Measurements from ENCODE around the gene KMT2B.

KMT2B gene

GRCh38 chr19:35781650-35782049 lies 63.8 kb downstream of the KMT2B start:
- DNase-seq = no peak

- DNase-seq = no peak
These were observed 64.8 kb downstream of the KMT2B start for GRCh38 chr19:35782589-35782988.

DNA sequence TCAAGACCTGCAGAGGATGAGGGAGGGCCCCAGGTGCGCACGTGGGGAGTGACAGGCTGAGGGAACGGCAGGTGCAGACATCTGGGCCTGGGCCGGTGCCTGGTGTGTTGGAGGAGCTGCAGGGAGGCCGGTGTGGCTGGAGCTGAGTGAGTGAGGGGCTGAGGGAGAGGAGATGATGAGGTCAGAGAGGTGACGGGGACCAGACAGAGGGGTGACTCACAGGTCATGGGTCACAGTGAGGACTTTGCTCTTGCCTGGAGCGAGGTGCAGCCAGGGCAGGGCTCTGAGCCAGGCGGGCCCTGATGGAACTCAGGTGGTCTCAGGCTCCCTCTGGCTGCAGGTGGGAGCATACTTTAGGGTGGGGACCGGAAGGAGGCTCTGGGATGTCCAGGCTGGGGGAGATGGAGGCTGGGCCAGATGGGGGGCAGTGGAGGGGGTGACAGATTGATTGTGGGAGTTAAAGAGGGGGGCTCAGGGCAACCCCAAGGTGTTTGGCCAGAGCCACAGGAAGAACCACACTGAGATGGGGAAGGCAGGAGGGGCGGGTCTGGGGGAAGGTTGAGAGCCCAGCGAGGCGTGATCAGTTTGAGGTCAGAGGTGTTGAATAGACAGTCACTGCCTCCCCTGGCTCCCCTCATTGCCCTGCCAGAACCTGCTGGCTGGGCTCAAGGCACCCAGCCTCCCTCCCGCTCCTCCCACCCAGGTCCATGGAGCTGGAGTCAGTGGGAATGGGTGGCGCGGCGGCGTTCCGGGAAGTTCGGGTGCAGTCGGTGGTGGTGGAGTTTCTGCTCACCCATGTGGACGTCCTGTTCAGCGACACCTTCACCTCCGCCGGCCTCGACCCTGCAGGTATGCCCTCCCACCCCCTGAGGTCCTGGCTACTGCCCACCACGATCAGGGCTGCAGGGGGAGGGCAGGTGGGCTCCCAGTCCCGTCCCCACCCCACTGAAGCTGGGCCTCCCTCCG lies 65.9 kb downstream of the KMT2B start:
- DNase-seq = no peak

DNA sequence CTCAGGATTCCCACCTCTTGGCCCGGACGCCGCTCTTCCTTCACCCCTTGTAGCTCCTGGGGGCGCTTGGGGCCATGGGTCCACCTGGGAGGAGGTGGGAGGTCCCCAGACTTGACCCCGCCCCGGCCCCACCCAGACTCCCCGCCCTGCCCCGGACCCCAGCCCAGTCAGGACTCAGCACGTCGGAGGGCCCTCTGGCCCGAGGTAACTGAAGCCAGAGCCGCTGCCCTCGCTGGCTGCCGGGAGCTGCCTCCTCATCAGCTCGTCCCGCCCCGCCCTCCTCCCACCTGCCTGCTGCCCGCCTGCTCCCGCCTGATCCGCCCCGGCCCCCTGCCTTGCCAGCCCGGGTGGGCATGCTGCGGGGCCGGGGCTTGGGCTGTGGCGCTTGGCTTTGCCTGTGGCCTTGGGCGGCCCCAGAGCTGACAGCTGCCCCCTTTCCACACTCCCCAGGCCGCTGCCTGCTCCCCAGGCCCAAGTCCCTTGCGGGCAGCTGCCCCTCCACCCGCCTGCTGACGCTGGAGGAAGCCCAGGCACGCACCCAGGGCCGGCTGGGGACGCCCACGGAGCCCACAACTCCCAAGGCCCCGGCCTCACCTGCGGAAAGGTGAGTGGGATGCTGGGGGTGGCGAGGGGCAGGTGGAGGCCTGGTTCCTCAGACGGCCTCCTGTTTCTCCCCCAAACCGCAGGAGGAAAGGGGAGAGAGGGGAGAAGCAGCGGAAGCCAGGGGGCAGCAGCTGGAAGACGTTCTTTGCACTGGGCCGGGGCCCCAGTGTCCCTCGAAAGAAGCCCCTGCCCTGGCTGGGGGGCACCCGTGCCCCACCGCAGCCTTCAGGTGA lies 66.9 kb downstream of the KMT2B start:
- DNase-seq = no peak

DNA sequence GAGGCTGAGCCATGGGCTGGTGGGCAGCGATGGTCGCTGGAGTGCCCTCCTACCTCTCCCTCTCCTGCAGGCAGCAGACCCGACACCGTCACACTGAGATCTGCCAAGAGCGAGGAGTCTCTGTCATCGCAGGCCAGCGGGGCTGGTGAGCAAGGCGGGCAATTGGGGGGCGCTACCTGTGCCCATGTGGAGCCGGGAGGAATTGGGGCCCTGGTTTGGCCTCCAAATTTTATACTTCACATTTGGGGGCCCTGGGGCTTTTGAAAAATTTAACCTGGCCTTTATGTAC lies 67.5 kb downstream of the KMT2B start:
- DNase-seq = no peak

- DNase-seq = no peak
These were observed 68.7 kb downstream of the KMT2B start for GRCh38 chr19:35786299-35787160.

DNA sequence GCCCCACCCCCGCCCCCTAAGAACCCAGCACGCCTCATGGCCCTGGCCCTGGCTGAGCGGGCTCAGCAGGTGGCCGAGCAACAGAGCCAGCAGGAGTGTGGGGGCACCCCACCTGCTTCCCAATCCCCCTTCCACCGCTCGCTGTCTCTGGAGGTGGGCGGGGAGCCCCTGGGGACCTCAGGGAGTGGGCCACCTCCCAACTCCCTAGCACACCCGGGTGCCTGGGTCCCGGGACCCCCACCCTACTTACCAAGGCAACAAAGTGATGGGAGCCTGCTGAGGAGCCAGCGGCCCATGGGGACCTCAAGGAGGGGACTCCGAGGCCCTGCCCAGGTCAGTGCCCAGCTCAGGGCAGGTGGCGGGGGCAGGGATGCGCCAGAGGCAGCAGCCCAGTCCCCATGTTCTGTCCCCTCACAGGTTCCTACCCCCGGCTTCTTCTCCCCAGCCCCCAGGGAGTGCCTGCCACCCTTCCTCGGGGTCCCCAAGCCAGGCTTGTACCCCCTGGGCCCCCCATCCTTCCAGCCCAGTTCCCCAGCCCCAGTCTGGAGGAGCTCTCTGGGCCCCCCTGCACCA lies 69.5 kb downstream of the KMT2B start:
- no peak for DNase-seq

Data from amniotic stem cell (primary cell).